GM19468 (cell line): ENCODE measurements around the gene NRXN3.

Experiments used
- ATAC-seq: cut with Tn5 transposase; IDR thresholded peaks from one replicate; pipeline ENCODE4 v1.9.1; 2021; ENCODE audit warnings: mild to moderate bottlenecking, moderate library complexity, moderate number of reproducible peaks; ENCODE audit not compliant: unreplicated experiment; ENCODE audit errors: extremely low read depth

Gene NRXN3

GRCh38 chr14:78848234-78848820, 678.2 kb downstream of the NRXN3 start:
- peak; percentile 58 for ATAC-seq

- ATAC-seq, result no peak
Observed at GRCh38 chr14:78849952-78850351, 679.8 kb downstream of the NRXN3 start.

- ATAC-seq, result no peak
Observed at GRCh38 chr14:78851189-78851588, 681.0 kb downstream of the NRXN3 start.

- ATAC-seq, result no peak
Observed at GRCh38 chr14:78852040-78852439, 681.9 kb downstream of the NRXN3 start.

- ATAC-seq, result no peak
Observed at GRCh38 chr14:78857974-78858373, 687.8 kb downstream of the NRXN3 start.

GRCh38 chr14:78863143-78863542, 693.0 kb downstream of the NRXN3 start:
- no peak for ATAC-seq

GRCh38 chr14:78872837-78873236, 702.7 kb downstream of the NRXN3 start:
- no peak for ATAC-seq

DNA sequence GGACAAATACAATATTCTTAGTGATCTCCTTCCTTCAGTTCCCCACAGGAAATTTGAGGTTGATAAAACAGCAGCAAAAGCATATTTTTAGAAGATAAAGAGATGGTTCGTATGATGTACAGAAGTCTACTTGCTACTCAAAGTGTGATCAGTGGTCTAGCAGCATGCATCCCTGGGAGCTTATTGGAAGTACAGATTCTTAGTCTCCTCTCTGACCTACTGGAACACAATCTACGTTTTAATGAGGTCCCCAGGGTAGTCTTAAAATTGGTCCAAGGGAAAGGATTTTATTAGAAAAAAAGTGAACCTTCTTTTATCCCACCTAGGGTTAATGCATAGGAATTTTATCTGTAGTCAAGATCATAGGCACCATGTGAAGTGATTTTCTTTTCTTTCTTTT, 703.4 kb downstream of the NRXN3 start:
- ATAC-seq, result no peak

GRCh38 chr14:78875049-78875448, 704.9 kb downstream of the NRXN3 start:
- no peak for ATAC-seq

DNA sequence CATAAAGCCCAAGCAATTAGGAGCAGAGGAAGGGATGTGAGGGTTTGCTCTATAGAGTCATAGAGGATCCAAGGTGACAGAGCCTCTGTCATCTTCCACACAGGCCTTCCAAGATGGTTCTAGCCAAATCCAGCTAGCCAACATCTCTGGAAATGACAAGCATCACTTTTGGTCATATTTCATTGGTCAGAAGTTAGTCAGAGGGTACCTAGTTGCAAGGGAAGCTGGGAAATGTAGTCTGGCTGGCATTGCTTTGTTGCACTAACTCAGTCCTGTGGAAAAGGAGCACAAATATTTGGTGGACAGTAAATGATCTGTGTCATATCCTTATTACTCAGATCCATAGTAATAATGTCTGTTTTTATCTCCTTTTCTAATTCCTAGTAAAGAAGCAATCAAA, 715.7 kb downstream of the NRXN3 start:
- ATAC-seq, result no peak

DNA sequence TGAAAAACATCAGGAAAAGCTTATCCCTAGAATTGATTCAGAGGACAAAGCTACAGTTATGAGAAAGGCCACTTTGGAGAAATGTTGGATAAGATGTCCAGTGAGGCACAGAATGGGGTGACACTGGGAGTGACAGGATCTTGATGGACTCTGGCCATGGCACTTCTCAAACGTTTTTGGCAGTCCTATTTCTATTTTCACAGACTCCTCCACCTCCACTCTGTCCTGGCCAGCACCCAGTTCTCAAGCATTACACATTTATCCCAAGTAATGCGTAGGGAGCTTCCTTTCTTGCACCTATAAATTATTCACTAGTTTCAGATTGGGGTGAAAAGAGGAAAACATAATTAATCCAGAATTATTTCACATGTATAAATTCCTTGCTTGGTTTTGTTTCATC, 727.3 kb downstream of the NRXN3 start:
- no peak for ATAC-seq

- no peak for ATAC-seq
Observed at GRCh38 chr14:78902010-78902623, 731.9 kb downstream of the NRXN3 start.

GRCh38 chr14:78904094-78904493, 733.9 kb downstream of the NRXN3 start:
- no peak for ATAC-seq

GRCh38 chr14:78917462-78917861, 747.3 kb downstream of the NRXN3 start:
- no peak for ATAC-seq

DNA sequence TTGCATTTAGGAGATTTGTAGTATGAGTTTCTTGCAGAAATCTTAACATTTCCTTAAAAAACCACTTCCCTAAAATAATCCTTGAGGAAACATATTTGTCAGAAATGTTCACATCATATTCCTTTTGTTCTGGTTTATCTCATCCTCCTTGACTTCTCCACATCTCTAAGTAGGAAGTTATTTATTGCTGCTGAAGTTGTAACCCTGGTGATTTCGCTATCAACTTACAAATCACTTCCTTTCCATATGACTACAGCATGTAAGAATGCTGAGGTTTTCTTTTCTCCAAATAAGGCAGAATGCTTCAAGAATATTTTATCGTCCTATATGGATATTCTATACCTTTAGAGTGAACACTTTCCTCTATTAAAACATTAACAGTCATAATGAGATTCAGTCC, 751.7 kb downstream of the NRXN3 start:
- no peak for ATAC-seq

DNA sequence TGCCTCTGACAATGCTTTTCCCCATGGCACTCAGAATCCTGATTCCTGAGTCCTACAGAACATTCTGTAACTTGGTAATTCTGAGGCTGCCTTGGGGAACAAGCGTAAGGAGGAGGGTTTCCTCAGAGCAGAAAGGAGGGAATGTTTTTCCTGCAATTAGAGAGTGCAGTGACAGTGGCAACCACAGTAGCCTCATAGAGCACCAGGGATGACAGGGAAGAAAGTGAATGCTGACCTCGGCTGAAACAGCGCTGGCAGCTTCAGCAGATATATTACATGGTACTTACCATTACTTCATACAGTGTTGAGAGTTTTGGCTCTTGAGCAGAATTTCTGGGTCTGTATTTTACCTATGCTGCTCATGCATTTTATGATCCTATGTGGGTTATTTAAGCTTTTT, 757.1 kb downstream of the NRXN3 start:
- no peak for ATAC-seq

- ATAC-seq, result no peak
Observed at GRCh38 chr14:78933166-78933565, 763.0 kb downstream of the NRXN3 start.

GRCh38 chr14:78933948-78934524, 763.9 kb downstream of the NRXN3 start:
- peak; percentile 39 for ATAC-seq

DNA sequence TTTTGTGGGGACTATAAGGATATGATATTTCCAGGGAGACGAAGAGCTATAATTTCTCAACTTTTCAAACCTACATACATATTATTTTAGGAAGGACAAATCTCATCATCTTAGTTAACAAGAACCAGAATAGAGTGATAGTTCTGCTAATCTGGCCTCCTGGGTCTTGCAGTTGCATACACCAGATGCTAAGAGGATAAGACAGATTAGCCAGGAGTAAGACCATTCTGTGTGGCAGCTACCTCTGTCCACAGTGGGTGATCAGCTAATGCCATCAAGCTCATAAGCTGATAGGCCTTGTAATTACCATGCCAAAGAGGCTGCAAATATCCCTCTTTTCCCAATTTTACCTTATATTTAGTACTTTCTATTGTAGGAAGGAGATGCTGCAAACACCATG, 776.8 kb downstream of the NRXN3 start:
- ATAC-seq, result no peak

DNA sequence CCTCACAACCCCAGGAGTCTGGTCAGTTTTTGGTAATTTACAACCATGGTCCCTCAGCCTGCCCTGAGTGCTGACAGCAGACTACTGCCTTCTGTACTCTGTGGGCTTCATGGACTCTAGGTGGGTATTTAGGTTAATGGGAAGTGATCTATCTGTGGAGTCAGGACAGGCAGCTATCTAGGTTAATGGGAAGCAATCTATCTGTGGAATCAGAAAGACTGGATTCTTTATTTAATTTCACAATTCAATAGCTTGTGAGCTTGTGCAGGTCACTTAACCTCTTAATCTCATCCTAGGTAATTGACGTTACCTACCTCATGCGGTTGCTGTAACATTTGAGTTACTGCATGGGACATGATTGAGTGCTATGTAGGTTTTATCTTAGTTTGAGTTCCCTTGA, 777.5 kb downstream of the NRXN3 start:
- no peak for ATAC-seq

- ATAC-seq, result no peak
Observed at GRCh38 chr14:78950649-78951048, 780.5 kb downstream of the NRXN3 start.

DNA sequence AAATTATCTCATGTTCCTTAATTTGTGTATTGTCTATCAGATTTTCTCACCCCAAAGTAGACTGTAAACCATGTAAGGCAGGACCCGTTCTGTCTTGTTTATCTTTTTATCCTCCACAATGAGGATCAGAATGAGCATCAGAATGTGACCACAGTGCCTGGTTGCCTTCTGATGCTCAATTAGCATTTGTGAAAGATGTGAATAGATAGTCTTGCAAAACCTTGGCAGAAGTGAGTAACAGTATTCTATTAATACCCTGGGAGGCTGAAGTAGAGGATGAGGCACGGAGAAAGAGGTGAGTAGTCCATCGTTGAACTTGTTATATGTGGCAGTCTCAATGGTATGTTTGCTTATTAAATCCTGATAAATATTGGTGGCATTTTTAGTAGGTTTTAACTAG, 781.4 kb downstream of the NRXN3 start:
- no peak for ATAC-seq
